Skeletal muscle satellite cell (primary cell): ENCODE measurements around the gene RAB11FIP4.

ENCODE experiments used
- H3K27me3 ChIP-seq: 2 replicates; pipeline ENCODE4 v1.7.0; 2013; ENCODE audit warnings: low read length; ENCODE audit not compliant: control insufficient read depth, insufficient read depth
- H3K36me3 ChIP-seq: 2 replicates; pipeline ENCODE4 v1.7.0; 2013; ENCODE audit warnings: mild to moderate bottlenecking, control low read depth, low read length; ENCODE audit not compliant: insufficient read depth
- H3K4me1 ChIP-seq: 2 replicates; pipeline ENCODE4 v1.7.0; 2013; ENCODE audit warnings: low read length; ENCODE audit not compliant: control insufficient read depth, insufficient read depth
- H3K4me2 ChIP-seq: 2 replicates; pipeline ENCODE4 v1.7.0; 2013; ENCODE audit warnings: mild to moderate bottlenecking, low read length
- H3K4me3 ChIP-seq: 2 replicates; pipeline ENCODE4 v1.7.0; 2013; ENCODE audit warnings: low read length
- H3K9ac ChIP-seq: 2 replicates; pipeline ENCODE4 v1.7.0; 2013; ENCODE audit warnings: mild to moderate bottlenecking, low read depth, low read length, moderate library complexity
- H3K9me3 ChIP-seq: replicated peaks from 2 replicates; pipeline ENCODE4 v1.7.0; 2013; ENCODE audit warnings: mild to moderate bottlenecking, control low read depth, low read length

RAB11FIP4 gene

GRCh38 chr17:31457391-31458234 lies 66.1 kb downstream of the RAB11FIP4 start:
- Histone ChIP-seq H3K4me1 (no peaks in the 10 kb centered on the region), H3K9ac (no peak overlapping the region), H3K4me2 (no peak overlapping the region), H3K27me3 (peaks cover 43% of the 10 kb centered on the region), H3K4me3 (no peak overlapping the region), H3K9me3 (no peaks in the 10 kb centered on the region), H3K36me3 (no peaks in the 10 kb centered on the region)

- H3K36me3 ChIP-seq = no peaks in the 10 kb centered on the region
- H3K4me2 ChIP-seq = no peak overlapping the region
- H3K9me3 ChIP-seq = no peaks in the 10 kb centered on the region
- H3K27me3 ChIP-seq = peaks cover 48% of the 10 kb centered on the region
- H3K4me1 ChIP-seq = no peaks in the 10 kb centered on the region
- no peak overlapping the region for H3K9ac ChIP-seq
- no peak overlapping the region for H3K4me3 ChIP-seq
These were observed 67.4 kb downstream of the RAB11FIP4 start for GRCh38 chr17:31458829-31459228.

GRCh38 chr17:31459716-31460115 lies 68.2 kb downstream of the RAB11FIP4 start:
- H3K27me3 ChIP-seq = peaks cover 48% of the 10 kb centered on the region
- no peaks in the 10 kb centered on the region for H3K4me1 ChIP-seq
- H3K4me3 ChIP-seq = no peak overlapping the region
- no peaks in the 10 kb centered on the region for H3K9me3 ChIP-seq
- H3K4me2 ChIP-seq = no peak overlapping the region
- no peak overlapping the region for H3K9ac ChIP-seq
- no peaks in the 10 kb centered on the region for H3K36me3 ChIP-seq

GRCh38 chr17:31460226-31460721 lies 68.8 kb downstream of the RAB11FIP4 start:
- peaks cover 43% of the 10 kb centered on the region for H3K27me3 ChIP-seq

GRCh38 chr17:31461227-31461810 lies 69.8 kb downstream of the RAB11FIP4 start:
- Histone ChIP-seq H3K27me3 (peaks cover 33% of the 10 kb centered on the region), H3K4me3 (no peak overlapping the region), H3K4me2 (no peak overlapping the region), H3K9me3 (no peaks in the 10 kb centered on the region), H3K9ac (no peak overlapping the region), H3K36me3 (no peaks in the 10 kb centered on the region), H3K4me1 (no peaks in the 10 kb centered on the region)

More at GRCh38 chr17:31460226-31460721, 68.8 kb downstream of the RAB11FIP4 start:
- Histone ChIP-seq H3K9ac (no peak overlapping the region), H3K4me1 (no peaks in the 10 kb centered on the region), H3K4me3 (no peak overlapping the region), H3K36me3 (no peaks in the 10 kb centered on the region), H3K4me2 (no peak overlapping the region), H3K9me3 (no peaks in the 10 kb centered on the region)

- no peaks in the 10 kb centered on the region for H3K9me3 ChIP-seq
- no peak overlapping the region for H3K9ac ChIP-seq
- H3K4me3 ChIP-seq = no peak overlapping the region
- H3K4me1 ChIP-seq = no peaks in the 10 kb centered on the region
- H3K4me2 ChIP-seq = no peak overlapping the region
- H3K27me3 ChIP-seq = peaks cover 30% of the 10 kb centered on the region
- no peaks in the 10 kb centered on the region for H3K36me3 ChIP-seq
These were observed 70.8 kb downstream of the RAB11FIP4 start for GRCh38 chr17:31462261-31462660.

- Histone ChIP-seq H3K27me3 (peaks cover 29% of the 10 kb centered on the region), H3K4me1 (no peaks in the 10 kb centered on the region), H3K36me3 (no peaks in the 10 kb centered on the region), H3K9me3 (no peaks in the 10 kb centered on the region), H3K9ac (no peak overlapping the region), H3K4me2 (no peak overlapping the region), H3K4me3 (no peak overlapping the region)
These were observed 74.8 kb downstream of the RAB11FIP4 start for GRCh38 chr17:31466096-31466760.

- no peak overlapping the region for H3K9ac ChIP-seq
These were observed 76.2 kb downstream of the RAB11FIP4 start for GRCh38 chr17:31467502-31468256.

GRCh38 chr17:31469959-31470358 lies 78.5 kb downstream of the RAB11FIP4 start:
- H3K4me3 ChIP-seq = no peak overlapping the region
- no peak overlapping the region for H3K9ac ChIP-seq
- H3K4me2 ChIP-seq = no peak overlapping the region
- no peaks in the 10 kb centered on the region for H3K4me1 ChIP-seq
- H3K27me3 ChIP-seq = peaks cover 39% of the 10 kb centered on the region
- H3K9me3 ChIP-seq = no peaks in the 10 kb centered on the region
- H3K36me3 ChIP-seq = no peaks in the 10 kb centered on the region

More at GRCh38 chr17:31467502-31468256, 76.2 kb downstream of the RAB11FIP4 start:
- peaks cover 28% of the 10 kb centered on the region for H3K27me3 ChIP-seq
- H3K4me3 ChIP-seq = no peak overlapping the region
- no peaks in the 10 kb centered on the region for H3K36me3 ChIP-seq
- no peak overlapping the region for H3K4me2 ChIP-seq
- no peaks in the 10 kb centered on the region for H3K9me3 ChIP-seq
- no peaks in the 10 kb centered on the region for H3K4me1 ChIP-seq

- Histone ChIP-seq H3K4me3 (no peak overlapping the region), H3K9ac (no peak overlapping the region), H3K27me3 (peaks cover 45% of the 10 kb centered on the region), H3K4me1 (no peaks in the 10 kb centered on the region), H3K36me3 (no peaks in the 10 kb centered on the region), H3K4me2 (no peak overlapping the region), H3K9me3 (no peaks in the 10 kb centered on the region)
These were observed 79.1 kb downstream of the RAB11FIP4 start for GRCh38 chr17:31470592-31470991.

GRCh38 chr17:31472137-31472536 lies 80.7 kb downstream of the RAB11FIP4 start:
- H3K9ac ChIP-seq = no peak overlapping the region
- H3K36me3 ChIP-seq = no peaks in the 10 kb centered on the region

More at GRCh38 chr17:31472137-31472536, 80.7 kb downstream of the RAB11FIP4 start:
- H3K27me3 ChIP-seq = peaks cover 56% of the 10 kb centered on the region
- H3K4me1 ChIP-seq = no peaks in the 10 kb centered on the region
- no peaks in the 10 kb centered on the region for H3K9me3 ChIP-seq
- H3K4me2 ChIP-seq = no peak overlapping the region
- H3K4me3 ChIP-seq = no peak overlapping the region
